ENCODE data around the gene SH2B3.

- no peak for TF ChIP-seq CTCF (conservative IDR thresholded peaks at IDR 0.05; ENCODE audit: low read length)
- no peak for TF ChIP-seq EZH2phosphoT487 (IDR thresholded peaks at IDR 0.05; ENCODE audit: borderline replicate concordance, low read depth, low read length)
Measured at GRCh38 chr12:111441107-111441928, 35.6 kb downstream of the SH2B3 start.
